GM18526 (cell line): ENCODE results near the gene MEFV.

Source experiments
- POLR2A ChIP-seq: IDR thresholded peaks from 3 replicates; pipeline ENCODE4 v1.6.1; 2011; ENCODE audit not compliant: insufficient read length; ENCODE audit errors: extremely low read depth

MEFV gene

GRCh38 chr16:3242709-3243108 lies 13.7 kb downstream of the MEFV start:
- TF ChIP-seq POLR2A = no peak

GRCh38 chr16:3241761-3242160 lies 14.7 kb downstream of the MEFV start:
- TF ChIP-seq POLR2A = no peak

GRCh38 chr16:3235856-3236669 lies 20.4 kb downstream of the MEFV start:
- TF ChIP-seq POLR2A = no peak

- peak; percentile 92 for TF ChIP-seq POLR2A
Measured at GRCh38 chr16:3234857-3235561, 21.4 kb downstream of the MEFV start, which contains the start of gene ZNF200. Gene ZNF200, minus strand, starts transcription at chr16:3235158. Its CDS starts 1,403 bp downstream, at chr16:3233755.

GRCh38 chr16:3234543-3234856 lies 21.9 kb downstream of the MEFV start:
- TF ChIP-seq POLR2A = no peak

- no peak for TF ChIP-seq POLR2A
Measured at GRCh38 chr16:3223913-3224515, 32.4 kb downstream of the MEFV start.

- no peak for TF ChIP-seq POLR2A
Measured at GRCh38 chr16:3220839-3221238, 35.6 kb downstream of the MEFV start.

- TF ChIP-seq POLR2A = no peak
Measured at GRCh38 chr16:3216263-3216640, 40.2 kb downstream of the MEFV start.

GRCh38 chr16:3215601-3216262 lies 40.7 kb downstream of the MEFV start:
- TF ChIP-seq POLR2A = no peak

GRCh38 chr16:3214904-3215600 lies 41.4 kb downstream of the MEFV start:
- no peak for TF ChIP-seq POLR2A

- TF ChIP-seq POLR2A = no peak
Measured at GRCh38 chr16:3212567-3212966, 43.9 kb downstream of the MEFV start.

- no peak for TF ChIP-seq POLR2A
Measured at GRCh38 chr16:3212006-3212405, 44.4 kb downstream of the MEFV start.

GRCh38 chr16:3207086-3207953 lies 49.1 kb downstream of the MEFV start:
- TF ChIP-seq POLR2A = no peak

GRCh38 chr16:3202903-3203539 lies 53.4 kb downstream of the MEFV start:
- no peak for TF ChIP-seq POLR2A
